ENCODE data around the gene RAD50.
"Not testable (repeated sequence)": the region's sequence is repeated elsewhere in the genome, so short reads cannot be mapped to it uniquely, and the experiment has no call there.

The RAD50 gene

DNA sequence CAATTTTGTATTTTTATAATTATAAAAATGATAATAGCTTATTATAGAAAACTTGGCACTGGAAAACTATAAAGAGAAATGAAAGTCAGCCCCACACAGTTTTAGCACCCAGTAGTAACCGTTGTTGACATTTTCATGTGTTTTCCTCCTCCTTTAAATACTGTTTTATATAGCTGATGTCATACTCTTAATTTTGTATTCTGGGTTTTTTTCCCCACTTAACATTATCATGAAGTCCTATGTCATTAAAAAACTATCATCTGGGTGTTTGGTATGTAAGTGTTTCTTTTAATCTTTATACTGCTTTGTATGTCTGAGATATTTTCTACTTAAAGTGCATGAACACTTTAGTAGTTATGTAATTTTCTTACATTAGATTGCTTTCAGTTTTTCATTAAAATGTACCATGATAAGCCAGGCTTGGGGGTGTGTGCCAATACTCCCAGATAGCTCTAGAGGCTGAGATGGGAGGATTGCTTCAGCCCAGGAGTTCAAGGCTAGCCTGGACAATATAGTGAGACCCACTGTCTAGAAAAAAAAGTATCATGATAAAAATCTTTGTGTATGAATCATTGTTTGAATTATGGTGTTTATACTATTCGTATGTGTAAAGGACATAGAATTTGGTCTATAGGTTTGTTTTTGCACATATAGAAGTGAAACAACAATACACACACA, 2.7 kb downstream of the RAD50 start:
- DNase-seq, result no peak

DNA sequence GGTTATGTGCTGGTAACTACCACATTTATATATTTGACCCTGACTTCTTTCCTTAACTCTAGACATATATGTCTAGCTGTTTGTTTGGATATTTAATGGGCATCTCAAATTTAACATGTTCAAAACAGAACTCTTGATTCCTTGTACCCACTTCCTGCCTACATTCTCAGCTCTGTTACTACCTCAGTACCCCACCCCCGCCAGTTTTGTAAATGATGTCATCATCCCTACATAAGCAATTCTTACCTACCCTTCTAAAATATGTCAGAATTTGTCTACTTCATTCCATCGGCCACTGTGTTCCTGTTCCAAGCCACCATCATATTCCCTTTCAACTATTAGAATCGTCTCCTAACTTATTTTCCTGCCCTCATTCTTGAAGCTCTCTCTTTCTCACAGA, 4.8 kb downstream of the RAD50 start:
- no peak for DNase-seq

GRCh38 chr5:132564555-132564954, 7.8 kb downstream of the RAD50 start:
- not testable (repeated sequence) for DNase-seq

GRCh38 chr5:132566657-132567056, 9.9 kb downstream of the RAD50 start:
- no peak for DNase-seq

DNA sequence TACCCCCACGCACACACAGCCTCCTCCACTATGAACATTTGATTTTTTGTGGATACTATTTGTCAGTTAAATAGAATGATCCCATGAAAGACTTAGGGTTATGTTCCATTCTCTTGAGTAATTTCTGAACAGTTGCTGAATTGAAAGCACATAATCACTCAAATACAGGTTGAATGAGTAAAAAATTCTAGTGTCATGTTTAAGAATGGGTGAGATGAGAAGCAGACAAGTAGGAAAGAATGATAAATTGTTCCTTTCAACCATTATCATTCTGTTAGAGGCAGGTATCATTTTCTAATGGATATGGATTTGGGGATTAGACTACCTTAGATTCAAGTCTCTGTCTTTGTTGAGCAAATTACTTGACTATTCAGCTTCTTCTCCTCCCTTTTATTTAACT, 19.3 kb downstream of the RAD50 start:
- DNase-seq, result no peak

DNA sequence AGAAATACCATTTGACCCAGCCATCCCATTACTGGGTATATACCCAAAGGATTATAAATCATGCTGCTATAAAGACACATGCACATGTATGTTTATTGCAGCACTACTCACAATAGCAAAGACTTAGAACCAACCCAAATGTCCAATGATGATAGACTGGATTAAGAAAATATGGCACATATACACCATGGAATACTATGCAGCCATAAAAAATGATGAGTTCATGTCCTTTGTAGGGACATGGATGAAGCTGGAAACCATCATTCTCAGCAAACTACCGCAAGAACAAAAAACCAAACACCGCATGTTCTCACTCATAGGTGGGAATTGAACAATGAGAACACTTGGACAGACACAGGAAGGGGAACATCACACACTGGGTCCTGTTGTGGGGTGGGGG, 27.8 kb downstream of the RAD50 start:
- DNase-seq, result not testable (repeated sequence)

- no peak for DNase-seq
These were observed 29.3 kb downstream of the RAD50 start for GRCh38 chr5:132586063-132586462.

DNA sequence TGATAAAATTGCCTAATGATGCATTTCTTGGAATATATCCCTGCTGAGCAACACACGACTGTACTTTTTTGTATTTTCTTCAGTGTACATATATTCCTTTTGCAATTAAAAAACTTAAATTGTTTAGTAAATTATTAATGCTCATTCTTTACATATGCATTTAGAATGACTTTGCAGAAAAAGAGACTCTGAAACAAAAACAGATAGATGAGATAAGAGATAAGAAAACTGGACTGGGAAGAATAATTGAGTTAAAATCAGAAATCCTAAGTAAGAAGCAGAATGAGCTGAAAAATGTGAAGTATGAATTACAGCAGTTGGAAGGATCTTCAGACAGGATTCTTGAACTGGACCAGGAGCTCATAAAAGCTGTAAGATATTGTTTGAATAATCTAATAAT, 32.7 kb downstream of the RAD50 start:
- DNase-seq, result no peak

- DNase-seq, result no peak
These were observed 34.4 kb downstream of the RAD50 start for GRCh38 chr5:132591145-132591544.

DNA sequence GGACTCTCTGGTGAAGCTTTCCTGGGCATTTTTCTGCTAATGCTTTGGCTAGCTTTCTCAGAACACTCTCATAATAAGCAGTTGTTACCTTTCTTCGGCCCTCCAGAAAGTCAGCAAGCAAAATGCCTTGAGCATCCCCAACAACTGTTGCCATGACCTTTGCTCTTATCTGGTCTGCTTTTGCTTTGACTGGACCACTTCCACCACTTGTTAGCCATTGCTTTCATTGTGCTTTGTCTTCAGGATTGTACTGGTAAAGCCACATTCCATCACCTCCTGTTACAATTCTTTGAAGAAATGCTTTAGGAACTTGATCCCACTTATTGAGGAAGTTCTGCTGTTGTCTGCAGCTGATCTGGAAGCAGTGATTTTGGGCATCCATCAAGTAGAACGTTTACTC, 35.7 kb downstream of the RAD50 start:
- no peak for DNase-seq

- DNase-seq, result no peak
These were observed 37.4 kb downstream of the RAD50 start for GRCh38 chr5:132594170-132594569.

GRCh38 chr5:132595624-132596023, 38.8 kb downstream of the RAD50 start:
- no peak for DNase-seq

- no peak for DNase-seq
These were observed 44.4 kb downstream of the RAD50 start for GRCh38 chr5:132601071-132601728.

DNA sequence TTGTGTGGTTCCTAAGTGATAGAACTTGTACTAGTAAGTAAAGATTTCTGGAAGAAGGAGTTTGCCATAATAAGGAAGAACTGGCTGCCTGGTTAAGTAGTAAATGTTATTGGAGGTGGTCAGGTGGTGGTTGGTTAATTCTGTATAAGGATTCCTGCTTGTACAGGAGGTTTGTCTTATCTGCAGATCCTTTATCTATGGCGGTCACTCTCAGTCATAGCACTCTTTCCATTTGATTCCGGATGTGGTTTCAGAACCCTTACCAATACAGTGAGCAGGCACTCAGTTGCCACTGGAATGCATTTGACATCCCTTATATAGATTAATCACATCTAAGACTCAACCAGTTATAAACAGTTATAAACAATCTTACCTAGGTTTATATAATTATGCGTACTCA, 50.3 kb downstream of the RAD50 start:
- no peak for DNase-seq

- no peak for DNase-seq
These were observed 51.3 kb downstream of the RAD50 start for GRCh38 chr5:132608107-132608506.

- no peak for DNase-seq
These were observed 55.2 kb downstream of the RAD50 start for GRCh38 chr5:132611965-132612364.

GRCh38 chr5:132612846-132613245, 56.1 kb downstream of the RAD50 start:
- DNase-seq, result no peak

GRCh38 chr5:132621699-132622098, 64.9 kb downstream of the RAD50 start:
- no peak for DNase-seq

GRCh38 chr5:132622608-132623007, 65.8 kb downstream of the RAD50 start:
- DNase-seq, result no peak

GRCh38 chr5:132627470-132627869, 70.7 kb downstream of the RAD50 start:
- no peak for DNase-seq

DNA sequence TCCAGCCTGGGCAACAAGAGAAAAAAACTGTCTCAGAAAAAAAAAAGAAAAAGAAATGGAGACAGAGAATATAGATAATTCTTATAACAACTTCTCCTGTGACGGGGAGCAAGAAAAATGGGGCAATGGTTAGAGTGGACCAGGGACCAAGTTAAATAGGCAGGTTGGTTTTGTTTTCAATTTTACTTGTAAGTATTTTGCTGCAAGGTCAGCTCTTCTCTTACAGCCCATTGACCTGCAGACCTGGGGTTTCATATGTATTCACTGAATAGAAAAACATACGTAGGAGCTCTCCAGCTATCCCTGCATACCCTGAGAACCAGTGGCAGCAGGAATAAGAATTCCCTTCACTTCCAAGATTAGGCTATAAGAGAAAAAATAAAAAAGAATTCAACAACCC, 72.0 kb downstream of the RAD50 start:
- no peak for DNase-seq

- DNase-seq, result no peak
These were observed 72.6 kb downstream of the RAD50 start for GRCh38 chr5:132629230-132629944.

DNA sequence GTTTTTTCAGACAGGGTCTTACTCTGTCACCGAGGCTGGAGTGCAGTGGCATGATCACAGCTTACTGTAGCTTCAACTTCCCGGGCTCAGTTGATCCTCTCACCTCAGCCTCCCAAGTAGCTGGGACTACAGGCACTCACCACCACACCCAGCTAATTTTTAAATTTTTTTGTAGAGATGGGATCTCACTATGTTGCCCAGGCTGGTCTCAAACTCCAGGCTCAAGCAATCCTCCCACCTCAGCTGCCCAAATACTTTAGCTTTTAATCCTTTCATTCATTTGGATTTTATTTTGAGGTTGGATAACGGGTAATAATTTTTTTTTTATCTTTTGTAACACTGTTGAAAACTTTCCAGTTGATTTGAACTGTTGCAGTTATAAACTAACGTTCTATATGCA, 76.8 kb downstream of the RAD50 start:
- DNase-seq, result not testable (repeated sequence)

DNA sequence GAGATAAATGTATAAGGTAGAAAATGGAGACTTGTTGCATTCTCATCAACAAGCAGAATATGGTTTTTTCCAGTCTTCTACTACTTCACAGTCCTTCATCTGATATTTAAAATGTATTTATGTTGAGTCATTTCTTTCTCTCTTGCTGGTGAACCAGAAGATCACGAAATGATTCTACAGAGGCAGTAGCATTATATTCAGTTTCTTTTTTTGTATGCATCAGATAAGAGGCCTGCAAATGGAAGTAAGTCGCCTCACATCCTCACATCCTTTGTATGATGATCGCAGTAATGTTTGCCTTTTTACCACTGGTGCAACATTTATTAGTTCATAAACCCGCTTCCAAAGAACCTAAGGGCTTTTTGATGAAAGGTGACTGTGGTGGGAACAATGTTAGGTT, 79.1 kb downstream of the RAD50 start:
- no peak for DNase-seq
